Immature natural killer cell (primary cell): ENCODE measurements around the gene DNTT. TPM values are rescaled to one million over a fixed set of nuclear protein-coding genes. Genes with fewer than 3 reads are reported as not detected.
A peak's percentile ranks its signal among the peaks of the same experiment; 100 is the strongest.

Source experiments
- DNase-seq, 3 donors: peaks; one replicate each; pipeline ENCODE4 v3.0.0; 2022; ENCODE audit warnings: mixed read lengths in 1 of 3
- H3K27ac Mint-ChIP-seq, 6 donors: one replicate each; pipeline ENCODE4 v1.8.0; 2020; ENCODE audit warnings: mixed read lengths in 6 of 6, mild to moderate bottlenecking in 5 of 6, inconsistent platforms in 4 of 6, moderate library complexity in 3 of 6
- H3K27me3 Mint-ChIP-seq, 3 donors: one replicate each; pipeline ENCODE4 v1.8.0; 2020 to 2021; ENCODE audit warnings: low read depth in 3 of 3, mild to moderate bottlenecking in 3 of 3, mixed read lengths in 3 of 3, moderate library complexity in 3 of 3, inconsistent platforms in 1 of 3
- H3K36me3 Mint-ChIP-seq, 3 donors: one replicate each; pipeline ENCODE4 v1.8.0; 2020; ENCODE audit warnings: mixed read lengths in 3 of 3, inconsistent platforms in 2 of 3, mild to moderate bottlenecking in 2 of 3
- H3K4me1 Mint-ChIP-seq, 2 donors: one replicate each; pipeline ENCODE4 v1.8.0; 2020; ENCODE audit warnings: inconsistent platforms in 2 of 2, mild to moderate bottlenecking in 2 of 2, mixed read lengths in 2 of 2, moderate library complexity in 1 of 2
- H3K4me3 Mint-ChIP-seq, 5 donors: one replicate each; pipeline ENCODE4 v1.8.0; 2020; ENCODE audit warnings: mild to moderate bottlenecking in 5 of 5, mixed read lengths in 5 of 5, inconsistent platforms in 3 of 5, moderate library complexity in 3 of 5
- H3K9me3 Mint-ChIP-seq, 6 donors: one replicate each; pipeline ENCODE4 v1.8.0; 2020; ENCODE audit warnings: mild to moderate bottlenecking in 6 of 6, mixed read lengths in 6 of 6, inconsistent platforms in 4 of 6, moderate library complexity in 3 of 6
- polyA plus RNA-seq, 3 donors: library from polyadenylated mRNA; unstranded; fragments of 300-500 nt; fragmentation: Illumina TruSeq; gene quantifications; one replicate each; pipeline ENCODE4 v1.2.3, GENCODE V29; 2021

Gene DNTT
- polyA plus RNA-seq, 3 donors from 2014 or later: 2.1 TPM; not detected in 2

- Mint-ChIP-seq H3K36me3 (no peaks in the 10 kb centered on the region), H3K27me3 (peaks cover 3 to 14% (median 5%) of the 10 kb centered on the region in 3 donors)
- peak; percentile 33 to 48 (median 45) for DNase-seq
These were observed 71.0 kb downstream of the DNTT start for GRCh38 chr10:96374985-96375830.

GRCh38 chr10:96376483-96376882 lies 72.2 kb downstream of the DNTT start:
- no peak for DNase-seq
- Mint-ChIP-seq H3K9me3 (no peaks in the 10 kb centered on the region), H3K27ac (no peak overlapping the region), H3K4me3 (no peak overlapping the region), H3K4me1 (peaks cover 5 to 19% of the 10 kb centered on the region in 2 donors), H3K27me3 (peaks cover 2 to 14% (median 5%) of the 10 kb centered on the region in 3 donors), H3K36me3 (no peaks in the 10 kb centered on the region)

More at GRCh38 chr10:96374985-96375830, 71.0 kb downstream of the DNTT start:
- Mint-ChIP-seq H3K4me1 (peaks cover 5 to 19% of the 10 kb centered on the region in 2 donors), H3K4me3 (peak overlapping the region; percentile 67 to 80 (median 78)), H3K27ac (peak overlapping the region in 1 of 6 donors; percentile 71), H3K9me3 (no peaks in the 10 kb centered on the region)

- peaks cover 5 to 19% of the 10 kb centered on the region in 2 donors for H3K4me1 Mint-ChIP-seq
- no peak for DNase-seq
- no peak overlapping the region for H3K4me3 Mint-ChIP-seq
- no peaks in the 10 kb centered on the region for H3K9me3 Mint-ChIP-seq
- no peak overlapping the region for H3K27ac Mint-ChIP-seq
- H3K36me3 Mint-ChIP-seq: no peaks in the 10 kb centered on the region
- H3K27me3 Mint-ChIP-seq: peaks cover 2 to 10% (median 3%) of the 10 kb centered on the region in 3 donors
These were observed 73.6 kb downstream of the DNTT start for GRCh38 chr10:96377816-96378294.

- Mint-ChIP-seq H3K9me3 (no peaks in the 10 kb centered on the region), H3K4me3 (no peak overlapping the region)
These were observed 74.5 kb downstream of the DNTT start for GRCh38 chr10:96378741-96379140.

GRCh38 chr10:96379758-96380157 lies 75.5 kb downstream of the DNTT start:
- Mint-ChIP-seq H3K4me1 (peaks cover 2 to 12% of the 10 kb centered on the region in 2 donors), H3K36me3 (no peaks in the 10 kb centered on the region), H3K9me3 (no peaks in the 10 kb centered on the region), H3K27me3 (peaks cover 2 to 3% (median 3%) of the 10 kb centered on the region in 3 donors), H3K4me3 (no peak overlapping the region), H3K27ac (no peak overlapping the region)
- no peak for DNase-seq

More at GRCh38 chr10:96378741-96379140, 74.5 kb downstream of the DNTT start:
- Mint-ChIP-seq H3K27ac (no peak overlapping the region), H3K36me3 (no peaks in the 10 kb centered on the region), H3K27me3 (peaks cover 2 to 9% (median 3%) of the 10 kb centered on the region in 3 donors), H3K4me1 (peaks cover 5 to 19% of the 10 kb centered on the region in 2 donors)
- DNase-seq: no peak

- DNase-seq: no peak
- no peak overlapping the region for H3K4me3 Mint-ChIP-seq
- H3K9me3 Mint-ChIP-seq: no peaks in the 10 kb centered on the region
- H3K4me1 Mint-ChIP-seq: peaks cover 0 to under 1% of the 10 kb centered on the region in 2 donors
- H3K27ac Mint-ChIP-seq: no peak overlapping the region
- peaks cover 0 to 2% (median 0%) of the 10 kb centered on the region in 3 donors for H3K27me3 Mint-ChIP-seq
- no peaks in the 10 kb centered on the region for H3K36me3 Mint-ChIP-seq
These were observed 76.6 kb downstream of the DNTT start for GRCh38 chr10:96380821-96381220.

GRCh38 chr10:96384506-96384905 lies 80.3 kb downstream of the DNTT start:
- Mint-ChIP-seq H3K4me1 (no peaks in the 10 kb centered on the region), H3K36me3 (no peaks in the 10 kb centered on the region), H3K27me3 (peaks cover 4 to 6% (median 4%) of the 10 kb centered on the region in 3 donors), H3K27ac (no peak overlapping the region), H3K4me3 (no peak overlapping the region), H3K9me3 (no peaks in the 10 kb centered on the region)
- DNase-seq: no peak

GRCh38 chr10:96387161-96387560 lies 82.9 kb downstream of the DNTT start:
- DNase-seq: no peak
- H3K27me3 Mint-ChIP-seq: peaks cover 4% of the 10 kb centered on the region in 3 donors
- H3K4me1 Mint-ChIP-seq: no peaks in the 10 kb centered on the region

GRCh38 chr10:96387601-96388000 lies 83.4 kb downstream of the DNTT start:
- Mint-ChIP-seq H3K4me1 (no peaks in the 10 kb centered on the region), H3K9me3 (no peaks in the 10 kb centered on the region), H3K36me3 (no peaks in the 10 kb centered on the region), H3K27me3 (peaks cover 4% of the 10 kb centered on the region in 3 donors), H3K27ac (no peak overlapping the region), H3K4me3 (no peak overlapping the region)
- DNase-seq: no peak

More at GRCh38 chr10:96387161-96387560, 82.9 kb downstream of the DNTT start:
- Mint-ChIP-seq H3K27ac (no peak overlapping the region), H3K4me3 (no peak overlapping the region), H3K9me3 (no peaks in the 10 kb centered on the region), H3K36me3 (no peaks in the 10 kb centered on the region)

Other genes with a start within 250 kb of the DNTT start
- 10 to 100 TPM in 2 of 3 donors, 1 to 10 TPM in 1; 8.6 to 15.9 (median 14.9) TPM for gene ZNF518A, start 174.1 kb upstream of the DNTT start, polyA plus RNA-seq
- gene BLNK, start 32.9 kb upstream of the DNTT start, polyA plus RNA-seq: under 1 TPM in 2 of 3 donors, not detected in 1; 0.74 to 0.81 TPM
- gene OPALIN, start 54.6 kb downstream of the DNTT start, polyA plus RNA-seq: not detected
- not detected for gene TLL2, start 209.5 kb downstream of the DNTT start, polyA plus RNA-seq